NCI-H2171 treated with DMSO at 0.1 percent for 48 hours (cell line): ENCODE measurements around the gene TREML1.
"Not testable (repeated sequence)": the region's sequence is repeated elsewhere in the genome, so short reads cannot be mapped to it uniquely, and the experiment has no call there.

Source experiments
- DNase-seq: peaks from one replicate; lab custom pipeline; 2025; lab: John Stamatoyannopoulos, UW

TREML1 gene

GRCh38 chr6:41147917-41148316, 6.2 kb downstream of the TREML1 start:
- DNase-seq, result no peak

- DNase-seq, result no peak
Measured at GRCh38 chr6:41136911-41137310, 17.2 kb downstream of the TREML1 start.

GRCh38 chr6:41135062-41135832, 18.9 kb downstream of the TREML1 start:
- DNase-seq, result no peak

- peak; percentile 10 for DNase-seq
Measured at GRCh38 chr6:41132254-41132653, 21.9 kb downstream of the TREML1 start.

GRCh38 chr6:41125282-41125681, 28.9 kb downstream of the TREML1 start:
- no peak for DNase-seq

GRCh38 chr6:41122918-41123317, 31.2 kb downstream of the TREML1 start:
- no peak for DNase-seq

GRCh38 chr6:41122373-41122772, 31.8 kb downstream of the TREML1 start:
- no peak for DNase-seq

- no peak for DNase-seq
Measured at GRCh38 chr6:41120058-41120457, 34.1 kb downstream of the TREML1 start.

- no peak for DNase-seq
Measured at GRCh38 chr6:41119508-41119907, 34.6 kb downstream of the TREML1 start.

GRCh38 chr6:41115027-41115426, 39.1 kb downstream of the TREML1 start:
- not testable (repeated sequence) for DNase-seq

- no peak for DNase-seq
Measured at GRCh38 chr6:41111017-41111416, 43.1 kb downstream of the TREML1 start.

- DNase-seq, result no peak
Measured at GRCh38 chr6:41103847-41104246, 50.3 kb downstream of the TREML1 start.

- DNase-seq, result no peak
Measured at GRCh38 chr6:41100871-41101287, 53.3 kb downstream of the TREML1 start.
